Measurements from ENCODE around the gene CEP290. TPM values are rescaled to one million over a fixed set of nuclear protein-coding genes. Genes with fewer than 3 reads are reported as not detected.

Gene CEP290
- total and polyA plus RNA-seq, 2 of the 13 experiments (the other 11 are each of a cell fraction or from before 2014, with no cell fraction given): 2.4 to 10.8 TPM

DNA sequence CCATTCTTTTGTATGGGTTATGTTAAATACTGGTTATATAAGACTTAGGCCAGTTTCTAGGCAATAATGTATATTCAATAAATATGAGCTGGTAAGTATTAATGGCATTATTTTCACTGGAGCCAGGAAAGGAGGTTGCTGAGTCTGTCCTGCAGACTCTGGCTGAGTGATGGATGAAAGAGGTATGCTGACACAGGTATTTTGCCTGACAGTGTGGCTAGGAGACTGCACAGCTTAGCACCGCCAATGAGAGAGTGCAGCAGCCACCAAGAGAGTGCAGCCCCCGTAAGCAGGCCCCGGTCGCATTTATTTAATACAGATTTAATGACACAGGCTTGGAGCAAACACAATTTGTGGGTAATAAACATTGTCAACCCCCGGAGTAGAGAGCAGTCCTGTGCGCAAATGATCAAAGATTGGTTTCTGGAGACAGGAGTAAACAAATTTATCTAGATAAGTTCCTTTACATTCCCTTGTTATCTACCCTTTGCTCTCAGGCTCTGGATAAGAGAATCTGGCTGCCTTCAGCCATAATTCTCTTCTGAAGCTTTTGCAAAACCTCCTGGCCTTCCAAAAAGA is 37.6 kb upstream of the CEP290 start (continued):
- TF ChIP-seq TEF (CRISPR knock-in tag; IDR thresholded peaks at IDR 0.05) (no peak), GABPB1 (CRISPR knock-in tag; IDR thresholded peaks at IDR 0.05) (no peak), ZNF354B (CRISPR knock-in tag; IDR thresholded peaks at IDR 0.05) (no peak), TBP (CRISPR knock-in tag; IDR thresholded peaks at IDR 0.05) (no peak), CENPX (CRISPR knock-in tag; IDR thresholded peaks at IDR 0.05) (no peak), THAP9 (CRISPR knock-in tag; IDR thresholded peaks at IDR 0.05; ENCODE audit: borderline replicate concordance) (no peak), ZMAT3 (CRISPR knock-in tag; conservative IDR thresholded peaks at IDR 0.05) (no peak), SOX6 (IDR thresholded peaks at IDR 0.05) (no peak), SOX6 (CRISPR knock-in tag; IDR thresholded peaks at IDR 0.05) (peak; percentile 29; the same call in 1 of the 2 replicates), ZNF20 (CRISPR knock-in tag; IDR thresholded peaks at IDR 0.05) (no peak), ZNF670 (CRISPR knock-in tag; IDR thresholded peaks at IDR 0.05; ENCODE audit: borderline replicate concordance) (no peak), TCF7 (IDR thresholded peaks at IDR 0.05; ENCODE audit: low read depth) (peak; percentile 47; the same call in 1 of the 2 replicates), ARID5B (CRISPR knock-in tag; IDR thresholded peaks at IDR 0.05) (peak; percentile 24; the same call in 1 of the 2 replicates), ZBTB8A (CRISPR knock-in tag; IDR thresholded peaks at IDR 0.05; ENCODE audit: borderline replicate concordance, low read depth) (no peak), ISL2 (CRISPR knock-in tag; IDR thresholded peaks at IDR 0.05) (0 out of 2 replicates have a peak, but pooled peaks have one; percentile 15), ZNF709 (CRISPR knock-in tag; IDR thresholded peaks at IDR 0.05) (no peak), MZF1 (CRISPR knock-in tag; IDR thresholded peaks at IDR 0.05; ENCODE audit: borderline replicate concordance) (no peak), THAP8 (CRISPR knock-in tag; IDR thresholded peaks at IDR 0.05; ENCODE audit: borderline replicate concordance) (no peak)
- TF ChIP-seq, protein P1, sequence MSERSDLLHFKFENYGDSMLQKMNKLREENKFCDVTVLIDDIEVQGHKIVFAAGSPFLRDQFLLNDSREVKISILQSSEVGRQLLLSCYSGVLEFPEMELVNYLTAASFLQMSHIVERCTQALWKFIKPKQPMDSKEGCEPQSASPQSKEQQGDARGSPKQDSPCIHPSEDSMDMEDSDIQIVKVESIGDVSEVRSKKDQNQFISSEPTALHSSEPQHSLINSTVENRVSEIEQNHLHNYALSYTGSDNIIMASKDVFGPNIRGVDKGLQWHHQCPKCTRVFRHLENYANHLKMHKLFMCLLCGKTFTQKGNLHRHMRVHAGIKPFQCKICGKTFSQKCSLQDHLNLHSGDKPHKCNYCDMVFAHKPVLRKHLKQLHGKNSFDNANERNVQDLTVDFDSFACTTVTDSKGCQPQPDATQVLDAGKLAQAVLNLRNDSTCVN (CRISPR knock-in tag; IDR thresholded peaks at IDR 0.05; ENCODE audit: borderline replicate concordance): peak; percentile 98
